HEK293 (cell line): ENCODE measurements around the gene PAXX.

ENCODE experiments used
- BCL11A ChIP-seq: fragments of 450-650 bp; formaldehyde crosslinking; IDR thresholded peaks from 2 replicates; pipeline ENCODE4 v1.5.1; 2016; ENCODE audit warnings: low read depth, missing biosample characterization, missing genetic modification characterization
- GLIS2 ChIP-seq: fragments of 450-650 bp; formaldehyde crosslinking; IDR thresholded peaks from 2 replicates; pipeline ENCODE4 v1.5.1; 2016; ENCODE audit warnings: missing biosample characterization, missing genetic modification characterization
- HIC1 ChIP-seq: fragments of 450-650 bp; formaldehyde crosslinking; IDR thresholded peaks from 2 replicates; pipeline ENCODE4 v1.5.1; 2016; ENCODE audit warnings: missing biosample characterization, missing genetic modification characterization
- KLF8 ChIP-seq: fragments of 450-650 bp; formaldehyde crosslinking; IDR thresholded peaks from 2 replicates; pipeline ENCODE4 v1.5.1; 2016; ENCODE audit warnings: missing biosample characterization, missing genetic modification characterization
- SP3 ChIP-seq: fragments of 450-650 bp; formaldehyde crosslinking; IDR thresholded peaks from 2 replicates; pipeline ENCODE4 v1.5.1; 2016; ENCODE audit warnings: missing biosample characterization, missing genetic modification characterization
- TRIM28 ChIP-seq: IDR thresholded peaks from 2 replicates; pipeline ENCODE4 v1.6.1; 2011; ENCODE audit warnings: low read length, control low read depth, borderline replicate concordance
- YY1 ChIP-seq: fragments of 450-650 bp; formaldehyde crosslinking; IDR thresholded peaks from 2 replicates; pipeline ENCODE4 v1.5.1; 2018; ENCODE audit warnings: missing biosample characterization, missing genetic modification characterization
- ZBTB10 ChIP-seq: fragments of 450-650 bp; formaldehyde crosslinking; IDR thresholded peaks from 2 replicates; pipeline ENCODE4 v1.5.1; 2016; ENCODE audit warnings: missing biosample characterization, missing genetic modification characterization
- ZBTB44 ChIP-seq: fragments of 450-650 bp; IDR thresholded peaks from 2 replicates; pipeline ENCODE4 v1.5.1; 2018; ENCODE audit warnings: missing biosample characterization, mild to moderate bottlenecking, missing genetic modification characterization
- ZFP69B ChIP-seq: fragments of 450-650 bp; formaldehyde crosslinking; IDR thresholded peaks from 2 replicates; pipeline ENCODE4 v1.5.1; 2016; ENCODE audit warnings: missing biosample characterization, missing genetic modification characterization
- ZIC2 ChIP-seq: fragments of 450-650 bp; formaldehyde crosslinking; IDR thresholded peaks from 2 replicates; pipeline ENCODE4 v1.5.1; 2016; ENCODE audit warnings: missing biosample characterization, missing genetic modification characterization
- ZNF133 ChIP-seq: fragments of 450-650 bp; formaldehyde crosslinking; IDR thresholded peaks from 2 replicates; pipeline ENCODE4 v1.5.1; 2016; ENCODE audit warnings: missing biosample characterization, missing genetic modification characterization
- ZNF146 ChIP-seq: fragments of 450-650 bp; formaldehyde crosslinking; IDR thresholded peaks from 2 replicates; pipeline ENCODE4 v1.5.1; 2016; ENCODE audit warnings: missing biosample characterization, missing genetic modification characterization
- ZNF2 ChIP-seq: fragments of 450-650 bp; formaldehyde crosslinking; IDR thresholded peaks from 2 replicates; pipeline ENCODE4 v1.5.1; 2016; ENCODE audit warnings: missing biosample characterization, missing genetic modification characterization
- ZNF24 ChIP-seq: fragments of 450-650 bp; formaldehyde crosslinking; IDR thresholded peaks from 2 replicates; pipeline ENCODE4 v1.5.1; 2016; ENCODE audit warnings: missing biosample characterization, missing genetic modification characterization
- ZNF248 ChIP-seq: fragments of 450-650 bp; formaldehyde crosslinking; IDR thresholded peaks from 2 replicates; pipeline ENCODE4 v1.5.1; 2017; ENCODE audit warnings: missing biosample characterization, missing genetic modification characterization
- ZNF26 ChIP-seq: fragments of 450-650 bp; formaldehyde crosslinking; IDR thresholded peaks from 2 replicates; pipeline ENCODE4 v1.5.1; 2016; ENCODE audit warnings: missing biosample characterization, missing genetic modification characterization
- ZNF350 ChIP-seq: fragments of 450-650 bp; formaldehyde crosslinking; IDR thresholded peaks from 2 replicates; pipeline ENCODE4 v1.5.0; 2017; ENCODE audit warnings: missing biosample characterization, mild to moderate bottlenecking, missing genetic modification characterization
- ZNF354C ChIP-seq: fragments of 450-650 bp; formaldehyde crosslinking; IDR thresholded peaks from 2 replicates; pipeline ENCODE4 v1.5.1; 2016; ENCODE audit warnings: missing biosample characterization, missing genetic modification characterization, low read depth, borderline replicate concordance
- ZNF433 ChIP-seq: fragments of 450-650 bp; formaldehyde crosslinking; IDR thresholded peaks from 2 replicates; pipeline ENCODE4 v1.5.1; 2016; ENCODE audit warnings: missing biosample characterization, missing genetic modification characterization, low read depth
- ZNF449 ChIP-seq: fragments of 450-650 bp; formaldehyde crosslinking; IDR thresholded peaks from 2 replicates; pipeline ENCODE4 v1.5.1; 2017; ENCODE audit warnings: missing biosample characterization, mild to moderate bottlenecking, missing genetic modification characterization, moderate library complexity
- ZNF48 ChIP-seq: fragments of 450-650 bp; formaldehyde crosslinking; IDR thresholded peaks from 2 replicates; pipeline ENCODE4 v1.5.1; 2016; ENCODE audit warnings: missing biosample characterization, missing genetic modification characterization
- ZNF510 ChIP-seq: fragments of 450-650 bp; formaldehyde crosslinking; IDR thresholded peaks from 2 replicates; pipeline ENCODE4 v1.5.1; 2018; ENCODE audit warnings: mild to moderate bottlenecking, missing genetic modification characterization, missing biosample characterization; ENCODE audit not compliant: insufficient replicate concordance
- ZNF624 ChIP-seq: fragments of 450-650 bp; formaldehyde crosslinking; IDR thresholded peaks from 2 replicates; pipeline ENCODE4 v1.5.1; 2017; ENCODE audit warnings: missing biosample characterization, missing genetic modification characterization
- ZNF626 ChIP-seq: fragments of 450-650 bp; sonication (Bioruptor Pico); formaldehyde crosslinking; IDR thresholded peaks from 2 replicates; pipeline ENCODE4 v1.5.1; 2018; ENCODE audit warnings: missing biosample characterization, missing genetic modification characterization, inconsistent platforms
- ZNF645 ChIP-seq: fragments of 450-650 bp; formaldehyde crosslinking; IDR thresholded peaks from 2 replicates; pipeline ENCODE4; 2016; ENCODE audit warnings: missing biosample characterization, missing genetic modification characterization
- ZNF664 ChIP-seq: fragments of 450-650 bp; formaldehyde crosslinking; IDR thresholded peaks from 2 replicates; pipeline ENCODE4 v1.5.1; 2016; ENCODE audit warnings: missing biosample characterization, missing genetic modification characterization
- ZNF768 ChIP-seq: fragments of 450-650 bp; formaldehyde crosslinking; IDR thresholded peaks from 2 replicates; pipeline ENCODE4 v1.5.1; 2018; ENCODE audit warnings: missing biosample characterization, mild to moderate bottlenecking, missing genetic modification characterization
- ZNF791 ChIP-seq: fragments of 450-650 bp; formaldehyde crosslinking; IDR thresholded peaks from 2 replicates; pipeline ENCODE4 v1.5.1; 2016; ENCODE audit warnings: missing biosample characterization, missing genetic modification characterization
- ZNF830 ChIP-seq: fragments of 450-650 bp; IDR thresholded peaks from 2 replicates; pipeline ENCODE4 v1.5.0; 2018; ENCODE audit warnings: missing biosample characterization, missing genetic modification characterization, low read depth, mild to moderate bottlenecking, moderate library complexity

The PAXX gene

GRCh38 chr9:136944519-136945332 lies 47.5 kb upstream of the PAXX start, which contains the start of the genes C8G and FBXW5 (continued):
- TF ChIP-seq ZNF248 (tag by site-specific recombination) = no peak
- peak; percentile 88 for TF ChIP-seq BCL11A
- no peak for TF ChIP-seq ZNF510 (tag by site-specific recombination)
- TF ChIP-seq ZNF626 = no peak
- peak; percentile 66 for TF ChIP-seq SP3 (tag by site-specific recombination)
- TF ChIP-seq ZNF48 (tag by site-specific recombination) = no peak
- no peak for TF ChIP-seq ZNF830
- TF ChIP-seq TRIM28 = no peak
- peak; percentile 53; the same call in 1 of the 2 replicates for TF ChIP-seq ZNF24
- TF ChIP-seq ZNF350 (tag by site-specific recombination) = no peak
- no peak for TF ChIP-seq ZNF433 (tag by site-specific recombination)
- TF ChIP-seq ZNF26 (tag by site-specific recombination) = no peak
- TF ChIP-seq ZNF645 (tag by site-specific recombination) = no peak
- peak; percentile 69 for TF ChIP-seq ZBTB44 (tag by site-specific recombination)
- TF ChIP-seq ZIC2 (tag by site-specific recombination) = no peak
- TF ChIP-seq GLIS2 (tag by site-specific recombination) = no peak
- no peak for TF ChIP-seq ZNF449
- TF ChIP-seq ZNF2 (tag by site-specific recombination) = 0 out of 2 replicates have a peak, but pooled peaks have one; percentile 60
- TF ChIP-seq ZNF768 (tag by site-specific recombination) = no peak
- TF ChIP-seq ZNF146 (tag by site-specific recombination) = no peak
- no peak for TF ChIP-seq ZNF133 (tag by site-specific recombination)
- 0 out of 2 replicates have a peak, but pooled peaks have one; percentile 29 for TF ChIP-seq YY1 (tag by site-specific recombination)
- TF ChIP-seq ZNF791 (tag by site-specific recombination) = no peak
- 0 out of 2 replicates have a peak, but pooled peaks have one; percentile 17 for TF ChIP-seq ZFP69B (tag by site-specific recombination)
- TF ChIP-seq KLF8 (tag by site-specific recombination) = peak; percentile 90
- TF ChIP-seq ZNF624 (tag by site-specific recombination) = no peak
- TF ChIP-seq ZNF354C (tag by site-specific recombination) = no peak
- 0 out of 2 replicates have a peak, but pooled peaks have one; percentile 55 for TF ChIP-seq ZBTB10 (tag by site-specific recombination)
- peak; percentile 55 for TF ChIP-seq HIC1
- no peak for TF ChIP-seq ZNF664 (tag by site-specific recombination)
